ENCODE data around the gene BAX. TPM values are rescaled to one million over a fixed set of nuclear protein-coding genes. Genes with fewer than 3 reads are reported as not detected.
"Not testable (repeated sequence)": the region's sequence is repeated elsewhere in the genome, so short reads cannot be mapped to it uniquely, and the experiment has no call there.

BAX gene
- 49.1 and 56.9 TPM in 2 replicates for total RNA-seq (2014; rRNA removed; shearing (Covaris generic))

- no peaks in the 10 kb centered on the region; the same call in 1 of the 2 replicates for H3K4me1 ChIP-seq
- peak; percentile 98 for DNase-seq
- H3K27ac ChIP-seq: peak within 1 kb of the TSS; percentile 79
- H3K9me3 ChIP-seq (replicated peaks): no peaks in the 10 kb centered on the region
- H3K4me3 ChIP-seq: peak within 1 kb of the TSS; percentile 76
- peaks cover 2% of the 10 kb centered on the region; the same call in 1 of the 2 replicates for H3K36me3 ChIP-seq
- H3K27me3 ChIP-seq: no peaks in the 10 kb centered on the region
Observed at GRCh38 chr19:48954595-48955307, at the start of gene BAX. TSS of gene BAX (plus strand) at chr19:48954875. CDS start at chr19:48954929, 54 bp downstream.

GRCh38 chr19:48905664-48906063 is 49.0 kb upstream of the BAX start:
- Histone ChIP-seq H3K4me3 (no peak overlapping the region), H3K9me3 (replicated peaks) (no peaks in the 10 kb centered on the region), H3K27me3 (no peaks in the 10 kb centered on the region), H3K36me3 (peaks cover 19% of the 10 kb centered on the region), H3K27ac (no peak overlapping the region), H3K4me1 (no peaks in the 10 kb centered on the region)
- no peak for DNase-seq

- no peak overlapping the region for H3K4me3 ChIP-seq
- no peak overlapping the region for H3K27ac ChIP-seq
- no peaks in the 10 kb centered on the region for H3K9me3 ChIP-seq (replicated peaks)
- DNase-seq: no peak
- H3K4me1 ChIP-seq: no peaks in the 10 kb centered on the region
- peaks cover 23% of the 10 kb centered on the region for H3K36me3 ChIP-seq
- no peaks in the 10 kb centered on the region for H3K27me3 ChIP-seq
Observed at GRCh38 chr19:48906324-48906723, 48.4 kb upstream of the BAX start.

GRCh38 chr19:48907671-48908070 is 47.0 kb upstream of the BAX start:
- Histone ChIP-seq H3K27me3 (no peaks in the 10 kb centered on the region), H3K36me3 (peaks cover 33% of the 10 kb centered on the region), H3K4me3 (no peak overlapping the region), H3K9me3 (replicated peaks) (no peaks in the 10 kb centered on the region), H3K4me1 (no peaks in the 10 kb centered on the region), H3K27ac (no peak overlapping the region)
- DNase-seq: no peak

GRCh38 chr19:48909424-48910077 is 45.1 kb upstream of the BAX start:
- H3K27ac ChIP-seq; DNase-seq; H3K9me3 ChIP-seq (replicated peaks); H3K4me1 ChIP-seq; H3K27me3 ChIP-seq; H3K4me3 ChIP-seq: not testable (repeated sequence)
- peaks cover 41% of the 10 kb centered on the region for H3K36me3 ChIP-seq

GRCh38 chr19:48910803-48911202 is 43.9 kb upstream of the BAX start:
- H3K27ac ChIP-seq: no peak overlapping the region
- H3K9me3 ChIP-seq (replicated peaks): no peaks in the 10 kb centered on the region
- H3K36me3 ChIP-seq: peaks cover 40% of the 10 kb centered on the region
- no peaks in the 10 kb centered on the region for H3K27me3 ChIP-seq
- no peak for DNase-seq
- H3K4me1 ChIP-seq: no peaks in the 10 kb centered on the region
- H3K4me3 ChIP-seq: no peak overlapping the region

- Histone ChIP-seq H3K36me3 (peaks cover 34% of the 10 kb centered on the region), H3K4me1 (no peaks in the 10 kb centered on the region), H3K9me3 (replicated peaks) (no peaks in the 10 kb centered on the region), H3K27me3 (no peaks in the 10 kb centered on the region), H3K4me3 (no peak overlapping the region), H3K27ac (no peak overlapping the region)
- DNase-seq: peak; percentile 32 to 61
Observed at GRCh38 chr19:48913114-48913889, 41.4 kb upstream of the BAX start.

- H3K36me3 ChIP-seq: peaks cover 38% of the 10 kb centered on the region
- H3K9me3 ChIP-seq (replicated peaks): no peaks in the 10 kb centered on the region
- H3K27me3 ChIP-seq: no peaks in the 10 kb centered on the region
- DNase-seq: no peak
- no peak overlapping the region for H3K4me3 ChIP-seq
- H3K27ac ChIP-seq: no peak overlapping the region
- H3K4me1 ChIP-seq: no peaks in the 10 kb centered on the region
Observed at GRCh38 chr19:48914181-48914580, 40.5 kb upstream of the BAX start.

GRCh38 chr19:48915757-48916156 is 38.9 kb upstream of the BAX start:
- DNase-seq: no peak

GRCh38 chr19:48918071-48918470 is 36.6 kb upstream of the BAX start:
- Histone ChIP-seq H3K27me3 (no peaks in the 10 kb centered on the region), H3K27ac (no peak overlapping the region), H3K9me3 (replicated peaks) (no peaks in the 10 kb centered on the region), H3K4me1 (no peaks in the 10 kb centered on the region), H3K4me3 (no peak overlapping the region), H3K36me3 (peaks cover 19% of the 10 kb centered on the region)
- no peak for DNase-seq

More at GRCh38 chr19:48915757-48916156, 38.9 kb upstream of the BAX start:
- Histone ChIP-seq H3K27me3 (no peaks in the 10 kb centered on the region), H3K36me3 (peaks cover 36% of the 10 kb centered on the region), H3K27ac (no peak overlapping the region), H3K4me1 (no peaks in the 10 kb centered on the region), H3K4me3 (no peak overlapping the region), H3K9me3 (replicated peaks) (no peaks in the 10 kb centered on the region)

- Histone ChIP-seq H3K27me3 (no peaks in the 10 kb centered on the region), H3K36me3 (peaks cover 13% of the 10 kb centered on the region), H3K4me3 (no peak overlapping the region), H3K4me1 (no peaks in the 10 kb centered on the region), H3K27ac (no peak overlapping the region), H3K9me3 (replicated peaks) (no peaks in the 10 kb centered on the region)
- DNase-seq: peak; percentile 56 to 62
Observed at GRCh38 chr19:48918801-48919247, 35.9 kb upstream of the BAX start.

GRCh38 chr19:48919271-48919670 is 35.4 kb upstream of the BAX start:
- H3K36me3 ChIP-seq: peaks cover 13% of the 10 kb centered on the region
- H3K9me3 ChIP-seq (replicated peaks); DNase-seq; H3K27me3 ChIP-seq; H3K27ac ChIP-seq; H3K4me3 ChIP-seq; H3K4me1 ChIP-seq: not testable (repeated sequence)

- peaks cover 7% of the 10 kb centered on the region; the same call in 1 of the 2 replicates for H3K4me1 ChIP-seq
- peaks cover 9% of the 10 kb centered on the region for H3K36me3 ChIP-seq
- no peaks in the 10 kb centered on the region for H3K9me3 ChIP-seq (replicated peaks)
- DNase-seq: no peak
- H3K4me3 ChIP-seq: no peak overlapping the region
- H3K27ac ChIP-seq: no peak overlapping the region
- no peaks in the 10 kb centered on the region for H3K27me3 ChIP-seq
Observed at GRCh38 chr19:48920949-48921348, 33.7 kb upstream of the BAX start.

GRCh38 chr19:48921721-48922500 is 32.8 kb upstream of the BAX start:
- Histone ChIP-seq H3K4me3 (no peak overlapping the region), H3K4me1 (peaks cover 7% of the 10 kb centered on the region; the same call in 1 of the 2 replicates), H3K36me3 (peaks cover 9% of the 10 kb centered on the region), H3K27ac (no peak overlapping the region), H3K9me3 (replicated peaks) (no peaks in the 10 kb centered on the region), H3K27me3 (no peaks in the 10 kb centered on the region)
- DNase-seq: no peak
